GM12875 (cell line): ENCODE results near the gene AFTPH.

ENCODE experiments used
- H3K4me3 ChIP-seq: one replicate; pipeline ENCODE4 v1.5.1; 2011; ENCODE audit warnings: low read depth, low read length, control low read depth
- TF ChIP-seq, protein P1 (sequence below): IDR thresholded peaks from 2 replicates; pipeline ENCODE4 v1.5.1; 2011; ENCODE audit warnings: low read depth, mild to moderate bottlenecking, control low read depth, inconsistent platforms, low read length, moderate library complexity, borderline replicate concordance; ENCODE audit not compliant: insufficient read depth

AFTPH gene

DNA sequence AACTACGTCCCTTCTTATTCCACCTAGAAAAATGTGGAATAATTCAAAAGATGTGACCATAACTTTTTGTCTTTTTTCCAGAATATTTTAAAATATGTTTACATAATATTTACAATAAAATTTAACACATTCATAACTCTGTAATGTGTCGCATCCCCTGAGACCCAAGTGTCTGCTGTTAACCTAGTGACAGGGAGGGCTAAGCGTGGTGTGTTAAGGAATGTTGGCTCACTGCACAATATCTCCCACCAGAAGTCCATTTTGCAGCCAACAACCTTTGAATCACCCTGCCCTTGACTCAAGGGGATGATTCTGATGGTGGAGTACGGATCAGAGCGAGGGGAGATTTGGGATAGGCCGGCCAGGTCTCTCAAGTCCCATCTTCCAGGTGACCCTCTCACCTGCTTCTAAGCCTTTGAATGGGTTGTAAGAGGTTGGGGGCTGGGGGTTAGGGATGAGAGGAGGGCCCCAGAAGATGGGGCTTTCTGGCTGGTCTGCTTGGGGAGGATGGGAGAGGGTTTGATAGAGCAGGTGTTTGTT, 86.3 kb downstream of the AFTPH start:
- TF ChIP-seq, protein P1, sequence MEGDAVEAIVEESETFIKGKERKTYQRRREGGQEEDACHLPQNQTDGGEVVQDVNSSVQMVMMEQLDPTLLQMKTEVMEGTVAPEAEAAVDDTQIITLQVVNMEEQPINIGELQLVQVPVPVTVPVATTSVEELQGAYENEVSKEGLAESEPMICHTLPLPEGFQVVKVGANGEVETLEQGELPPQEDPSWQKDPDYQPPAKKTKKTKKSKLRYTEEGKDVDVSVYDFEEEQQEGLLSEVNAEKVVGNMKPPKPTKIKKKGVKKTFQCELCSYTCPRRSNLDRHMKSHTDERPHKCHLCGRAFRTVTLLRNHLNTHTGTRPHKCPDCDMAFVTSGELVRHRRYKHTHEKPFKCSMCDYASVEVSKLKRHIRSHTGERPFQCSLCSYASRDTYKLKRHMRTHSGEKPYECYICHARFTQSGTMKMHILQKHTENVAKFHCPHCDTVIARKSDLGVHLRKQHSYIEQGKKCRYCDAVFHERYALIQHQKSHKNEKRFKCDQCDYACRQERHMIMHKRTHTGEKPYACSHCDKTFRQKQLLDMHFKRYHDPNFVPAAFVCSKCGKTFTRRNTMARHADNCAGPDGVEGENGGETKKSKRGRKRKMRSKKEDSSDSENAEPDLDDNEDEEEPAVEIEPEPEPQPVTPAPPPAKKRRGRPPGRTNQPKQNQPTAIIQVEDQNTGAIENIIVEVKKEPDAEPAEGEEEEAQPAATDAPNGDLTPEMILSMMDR: no peak
- no peak overlapping the region for H3K4me3 ChIP-seq

DNA sequence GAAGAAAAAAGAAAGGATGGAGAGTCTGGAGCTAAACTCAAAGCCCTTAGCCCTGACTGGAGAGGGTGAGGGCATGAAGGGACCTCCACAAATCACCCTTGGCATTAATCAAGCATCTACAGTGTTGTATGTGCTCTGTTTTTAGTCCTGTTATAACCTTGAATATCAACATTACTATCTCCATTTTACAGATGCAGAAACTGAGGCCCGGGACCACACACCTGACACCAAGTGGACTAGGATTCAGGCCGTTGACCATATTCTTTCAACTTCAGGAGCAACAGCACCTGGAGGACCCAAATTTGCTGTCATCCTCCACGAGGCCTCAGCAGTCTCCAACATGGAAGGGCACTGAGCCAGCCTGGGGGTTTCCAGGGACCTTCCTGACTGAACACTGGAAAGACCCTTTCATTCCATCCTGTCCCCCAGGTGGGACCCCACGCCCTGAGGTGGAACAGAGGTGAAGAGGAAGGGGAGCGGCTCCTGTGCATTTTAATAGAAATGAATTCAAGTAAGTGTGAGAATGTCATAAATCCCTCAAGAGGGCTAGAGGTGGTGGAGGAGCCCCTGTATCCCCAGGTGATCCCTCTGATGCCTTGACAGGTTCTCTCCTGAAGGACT, 88.6 kb downstream of the AFTPH start:
- TF ChIP-seq, protein P1: no peak
- H3K4me3 ChIP-seq: no peak overlapping the region

DNA sequence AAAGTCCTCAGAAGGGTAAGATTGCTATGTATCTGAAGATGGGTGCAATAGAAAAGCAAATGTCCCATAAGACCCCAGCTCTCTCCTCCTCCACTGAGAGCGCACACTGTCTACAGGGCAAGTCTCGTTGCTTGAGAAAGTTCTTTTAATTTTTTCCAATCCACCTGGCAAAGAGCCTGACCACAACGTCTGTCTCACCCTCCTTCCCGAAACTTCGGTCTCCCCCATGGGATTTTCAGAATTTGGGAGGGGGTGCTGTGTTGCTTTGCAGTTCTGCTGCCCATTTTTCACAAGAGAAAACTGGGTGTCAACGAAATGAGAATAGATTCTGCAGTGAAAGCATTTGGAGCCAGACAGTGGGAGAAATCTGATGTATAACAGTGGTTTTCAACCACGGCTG, 89.1 kb downstream of the AFTPH start:
- H3K4me3 ChIP-seq: no peak overlapping the region
- TF ChIP-seq, protein P1: no peak

DNA sequence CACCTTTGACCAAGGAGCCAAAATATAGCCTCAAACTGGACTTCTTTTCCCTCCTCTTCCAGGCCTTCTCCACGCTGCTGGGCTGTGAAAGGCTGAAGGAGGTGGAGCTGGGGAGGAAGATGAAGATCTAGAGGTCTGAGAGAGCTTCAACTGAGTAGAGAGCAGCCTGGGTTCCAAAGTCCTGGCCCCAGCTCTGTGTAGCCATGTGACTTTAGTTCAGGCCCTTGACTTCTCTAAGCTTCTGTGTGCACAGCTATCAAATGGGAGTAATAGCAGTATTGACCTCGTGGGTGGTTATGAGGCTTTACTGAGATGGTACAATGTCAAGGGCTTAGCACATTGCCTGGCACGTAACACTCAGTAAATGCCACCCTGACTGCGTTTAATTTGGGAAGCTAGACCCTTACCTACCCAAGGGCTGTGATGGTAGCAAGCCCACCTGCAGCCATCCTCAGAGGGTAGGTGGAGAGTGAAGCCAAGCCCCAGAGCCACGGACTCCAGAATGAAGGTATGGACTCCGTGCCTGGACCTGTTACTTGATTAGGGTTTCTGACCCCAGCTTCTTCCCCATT, 91.2 kb downstream of the AFTPH start:
- TF ChIP-seq, protein P1: no peak
- no peak overlapping the region for H3K4me3 ChIP-seq

DNA sequence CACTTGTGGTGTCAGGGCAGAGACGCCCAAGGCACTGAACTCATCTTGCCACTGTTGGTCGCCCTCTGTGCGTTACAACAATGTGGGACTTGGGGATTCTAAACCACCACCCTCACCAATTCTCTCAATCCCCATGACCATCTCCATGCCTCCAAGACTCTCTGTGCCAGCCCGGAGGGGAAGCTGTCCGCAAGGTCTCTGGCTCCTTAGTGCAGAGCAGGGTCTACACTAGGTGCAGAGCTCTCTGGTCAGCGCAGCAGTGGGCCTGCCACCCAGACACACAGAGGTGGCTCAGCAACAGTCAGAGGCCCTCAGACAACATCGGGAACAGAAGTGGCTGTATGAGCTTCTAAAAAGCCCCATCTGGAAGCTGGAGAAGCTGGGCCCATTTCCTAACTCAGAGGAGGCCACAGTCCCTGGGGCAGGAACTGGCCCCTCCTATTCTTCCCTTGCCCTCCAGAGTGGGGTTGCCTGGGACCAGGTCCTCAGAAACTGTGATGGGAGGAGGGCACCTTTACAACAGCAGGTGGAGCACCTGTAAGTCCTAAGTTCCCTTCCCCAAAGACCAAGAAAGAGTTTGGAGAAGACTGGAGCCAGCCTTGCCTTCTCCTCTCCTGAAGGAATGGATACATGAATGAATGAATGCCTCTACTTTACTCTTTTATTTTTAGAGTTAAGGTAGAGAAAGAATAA, 91.9 kb downstream of the AFTPH start:
- no peak overlapping the region for H3K4me3 ChIP-seq
- TF ChIP-seq, protein P1: no peak

DNA sequence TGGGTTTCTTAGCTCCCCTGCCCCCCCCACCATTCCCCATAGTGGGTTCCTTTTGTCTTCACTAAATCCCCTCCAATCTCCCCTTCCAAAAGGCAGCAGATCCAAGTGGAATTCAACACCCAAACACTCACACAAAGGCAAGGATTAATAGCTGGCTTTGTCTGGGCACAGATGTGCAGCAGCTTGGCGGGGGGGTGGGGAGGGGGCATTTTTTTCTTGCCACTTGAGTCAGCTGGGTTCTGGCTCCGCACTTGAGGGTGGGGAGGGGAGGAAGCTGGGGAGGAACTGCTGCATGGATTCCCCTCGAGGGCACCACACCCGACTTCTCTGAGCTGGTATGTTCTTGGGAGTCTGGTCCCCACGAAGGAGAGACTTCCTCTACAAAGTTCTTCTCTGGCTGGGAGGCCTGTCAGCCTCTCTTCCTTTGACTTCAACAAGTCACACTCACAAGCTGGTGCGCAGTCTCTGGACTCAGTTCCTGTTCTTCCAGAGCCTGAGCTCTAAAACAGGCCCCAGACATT, 93.6 kb downstream of the AFTPH start:
- no peak overlapping the region for H3K4me3 ChIP-seq
- TF ChIP-seq, protein P1: no peak
